Endothelial cell of umbilical vein (primary cell): ENCODE data around the gene PRUNE2. TPM values are rescaled to one million over a fixed set of nuclear protein-coding genes. Genes with fewer than 3 reads are reported as not detected.

Experiments
- BruUV-seq: library from RNA; stranded (reverse); fragments of 400-500 nt; replicated peaks from 2 replicates; lab custom pipeline; 2021; lab: Mats Ljungman, UMichigan
- CTCF ChIA-PET: fragments of 300-600, 350-600 bp; sonication (Branson Sonifier 250); formaldehyde crosslinking; loops from one replicate; lab custom pipeline; 2021; ENCODE audit warnings: antibody characterized with exemption, inconsistent platforms; lab: Charles Lee
- POLR2A ChIA-PET: fragments of 300-600, 350-600 bp; sonication (Branson Sonifier 250); formaldehyde crosslinking; loops from one replicate; lab custom pipeline; 2021; ENCODE audit warnings: antibody characterized with exemption, inconsistent platforms; lab: Charles Lee
- DNase-seq: peaks from one replicate; pipeline ENCODE4 v3.0.0-alpha.2; 2011; ENCODE audit warnings: low read depth, low spot score
- FAIRE-seq: peaks from 2 replicates; lab custom pipeline; 2011; peaks lifted over from hg19 to GRCh38; lab: Jason Lieb, UNC
- H2AFZ ChIP-seq: 2 replicates; pipeline ENCODE4 v1.6.0; 2012; ENCODE audit warnings: low read depth, low read length, control low read depth, inconsistent platforms
- H3K27ac ChIP-seq: 2 replicates; pipeline ENCODE4 v1.5.1; 2011; ENCODE audit warnings: low read depth, mild to moderate bottlenecking, control low read depth, low read length, moderate library complexity; ENCODE audit not compliant: insufficient read depth
- H3K27me3 ChIP-seq, 2 experiments: 2 replicates each; pipeline versions ENCODE4 v1.6.0 to v1.6.1; 2011; ENCODE audit warnings: low read length in 2 of 2, mixed read lengths in 1 of 2; ENCODE audit not compliant: control insufficient read depth in 2 of 2, insufficient read depth in 2 of 2
- H3K36me3 ChIP-seq, 2 experiments: 2 replicates in 1 of 2; 3 replicates in 1 of 2; pipeline ENCODE4 v1.5.1; 2011; ENCODE audit warnings: low read length in 2 of 2, mild to moderate bottlenecking in 1 of 2, moderate library complexity in 1 of 2; ENCODE audit not compliant: control insufficient read depth in 2 of 2, insufficient read depth in 2 of 2; ENCODE audit errors: extremely low read depth in 1 of 2
- H3K4me1 ChIP-seq: 3 replicates; pipeline ENCODE4 v1.5.1; 2011; ENCODE audit warnings: mild to moderate bottlenecking, low read length; ENCODE audit not compliant: control insufficient read depth, insufficient read depth; ENCODE audit errors: extremely low read depth
- H3K4me2 ChIP-seq: 2 replicates; pipeline ENCODE4 v1.6.1; 2011; ENCODE audit warnings: low read length, control low read depth, mixed read lengths; ENCODE audit not compliant: insufficient read depth
- H3K4me3 ChIP-seq, 3 experiments: fragments of 200-600 bp in 1 of 3; sonication (generic), shearing (Covaris generic) in 1 of 3; replicated peaks in 1 of 3; 2 replicates each; pipeline ENCODE4 v1.5.1; 2011 to 2016; ENCODE audit warnings: control low read depth in 3 of 3, low read length in 3 of 3, mild to moderate bottlenecking in 2 of 3, inconsistent platforms in 1 of 3, low read depth in 1 of 3, moderate library complexity in 1 of 3; ENCODE audit not compliant: insufficient read depth in 1 of 3
- H3K79me2 ChIP-seq: 2 replicates; pipeline ENCODE4 v1.6.0; 2012; ENCODE audit warnings: low read length, inconsistent platforms; ENCODE audit not compliant: control insufficient read depth, insufficient read depth
- H3K9ac ChIP-seq: replicated peaks from 2 replicates; pipeline ENCODE3; 2011; ENCODE audit warnings: low read length, control low read depth; ENCODE audit not compliant: insufficient read depth; ENCODE audit errors: extremely low read depth
- H3K9me1 ChIP-seq: replicated peaks from 3 replicates; pipeline ENCODE4 v1.6.0; 2011; ENCODE audit warnings: mild to moderate bottlenecking, low read length; ENCODE audit not compliant: control insufficient read depth, insufficient read depth; ENCODE audit errors: extremely low read depth
- H3K9me3 ChIP-seq: replicated peaks from 2 replicates; pipeline ENCODE4 v1.5.1; 2012; ENCODE audit warnings: low read length, inconsistent platforms; ENCODE audit not compliant: control insufficient read depth, insufficient read depth
- H4K20me1 ChIP-seq: replicated peaks from 2 replicates; pipeline ENCODE3; 2011; ENCODE audit warnings: mild to moderate bottlenecking, low read length; ENCODE audit not compliant: control insufficient read depth, insufficient read depth; ENCODE audit errors: extremely low read depth
- CTCF ChIP-seq, 2 donors: IDR thresholded peaks; 1 replicate in 1 of 2; 2 replicates in 1 of 2; pipeline ENCODE4 v1.5.1; 2011; ENCODE audit warnings: low read length in 2 of 2, mild to moderate bottlenecking in 2 of 2, moderate library complexity in 2 of 2, control low read depth in 1 of 2, inconsistent platforms in 1 of 2, low read depth in 1 of 2; ENCODE audit not compliant: insufficient read depth in 1 of 2; ENCODE audit errors: extremely low read depth in 1 of 2
- EZH2 ChIP-seq: IDR thresholded peaks from 2 replicates; pipeline ENCODE4 v1.6.1; 2012; ENCODE audit warnings: borderline replicate concordance, low read depth, mild to moderate bottlenecking, moderate library complexity, low read length, inconsistent platforms; ENCODE audit not compliant: severe bottlenecking
- FOS ChIP-seq: IDR thresholded peaks from 2 replicates; pipeline ENCODE4 v1.6.1; 2011; ENCODE audit warnings: mild to moderate bottlenecking, low read length, moderate library complexity, borderline replicate concordance; ENCODE audit not compliant: insufficient read depth
- GATA2 ChIP-seq: IDR thresholded peaks from 2 replicates; pipeline ENCODE4 v1.7.0; 2011; ENCODE audit warnings: low read depth, mild to moderate bottlenecking, moderate library complexity, mixed read lengths, low read length; ENCODE audit not compliant: insufficient read length, insufficient read depth
- JUN ChIP-seq: IDR thresholded peaks from 2 replicates; pipeline ENCODE4 v1.6.1; 2011; ENCODE audit warnings: borderline replicate concordance, low read depth; ENCODE audit not compliant: insufficient read length, insufficient read depth
- MAX ChIP-seq: IDR thresholded peaks from 2 replicates; pipeline ENCODE4 v1.6.1; 2011; ENCODE audit not compliant: insufficient read depth, insufficient read length
- MYC ChIP-seq: IDR thresholded peaks from one replicate; pipeline ENCODE4 v1.6.1; 2011; ENCODE audit warnings: mild to moderate bottlenecking, low read depth, low read length
- POLR2A ChIP-seq: IDR thresholded peaks from 2 replicates; pipeline ENCODE4 v1.6.1; 2012; ENCODE audit warnings: low read depth, mild to moderate bottlenecking, control low read depth, low read length
- POLR2AphosphoS5 ChIP-seq: IDR thresholded peaks from 2 replicates; pipeline ENCODE4 v1.6.1; 2012; ENCODE audit warnings: low read depth, mild to moderate bottlenecking, control low read depth, low read length, moderate library complexity; ENCODE audit not compliant: insufficient read depth
- dilution Hi-C: fragments of 300-500 bp; cut with MboI; formaldehyde crosslinking; loops from one replicate; pipeline ENCODE4 v1.15.0; 2019; ENCODE audit warnings: low sequenced_read_pairs; ENCODE audit not compliant: extremely low pct_ligation_motif_present
- intact Hi-C: fragments of 100-400 bp; cut with micrococcal nuclease; formaldehyde crosslinking; loops from one replicate; pipeline ENCODE4 v1.10.0; 2022
- polyA plus RNA-seq, 4 experiments: library from polyadenylated mRNA; depleted of rRNA in 3 of 4; stranded (reverse) in 3 of 4; unstranded in 1 of 4; fragments of >200 nt; gene quantifications; 2 replicates each; pipeline versions ENCODE4 v1.2.1 to v1.2.3, GENCODE V29; 2011 to 2012; ENCODE audit warnings: missing spikeins in 1 of 4
- total RNA-seq: library from RNA; stranded (reverse); gene quantifications from 2 replicates; pipeline ENCODE4 v1.2.3, GENCODE V29; 2021

Gene PRUNE2
- total and polyA plus RNA-seq, 2 donors (not counting 3 experiments of a cell fraction or from before 2014, with no cell fraction given): 15.8 to 21.7 TPM

- Histone ChIP-seq H4K20me1 (no peaks in the 10 kb centered on the region), H3K4me2 (no peak overlapping the region), H3K4me3 (no peak overlapping the region), H3K9me1 (no peaks in the 10 kb centered on the region), H3K4me1 (peaks cover 15% of the 10 kb centered on the region), H2AFZ (no peak overlapping the region), H3K9me3 (no peaks in the 10 kb centered on the region), H3K9ac (no peak overlapping the region), H3K27ac (no peak overlapping the region), H3K27me3 (no peaks in the 10 kb centered on the region), H3K36me3 (no peaks in the 10 kb centered on the region), H3K79me2 (no peaks in the 10 kb centered on the region)
- no peak for FAIRE-seq
- intact Hi-C loops: no loop called here
- dilution Hi-C loops: no loop called here
- BruUV-seq: no TSS peak
- no peak for TF ChIP-seq MAX
- TF ChIP-seq GATA2: no peak
- no peak for TF ChIP-seq EZH2
- TF ChIP-seq FOS: no peak
- TF ChIP-seq POLR2A: no peak
- no peak for TF ChIP-seq POLR2AphosphoS5
- TF ChIP-seq MYC: no peak
- TF ChIP-seq JUN: no peak
- no peak for TF ChIP-seq CTCF (IDR thresholded peaks at IDR 0.05; ENCODE audit: extremely low read depth in 1 of 2, insufficient read depth in 1 of 2, low read depth in 1 of 2, low read length in 2 of 2)
- ChIA-PET POLR2A (no interaction called here), CTCF (no interaction called here)
- no peak for DNase-seq
Observed at GRCh38 chr9:76697081-76697480, 208.8 kb downstream of the PRUNE2 start.
